Endothelial cell (in vitro differentiated cells): ENCODE measurements around the gene BIRC7. TPM values are rescaled to one million over a fixed set of nuclear protein-coding genes. Genes with fewer than 3 reads are reported as not detected.
A peak's percentile ranks its signal among the peaks of the same experiment; 100 is the strongest.
"Not testable (repeated sequence)": the region's sequence is repeated elsewhere in the genome, so short reads cannot be mapped to it uniquely, and the experiment has no call there.

ENCODE experiments used
- DNase-seq: peaks from one replicate; pipeline ENCODE4 v3.0.0; 2021; ENCODE audit warnings: low spot score
- H3K27ac Mint-ChIP-seq: one replicate; pipeline ENCODE4 v1.8.0; 2021; ENCODE audit warnings: mixed read lengths, inconsistent platforms; ENCODE audit not compliant: unreplicated experiment
- H3K27me3 Mint-ChIP-seq: one replicate; pipeline ENCODE4 v1.8.0; 2021; ENCODE audit warnings: mild to moderate bottlenecking, moderate library complexity, mixed read lengths, inconsistent platforms; ENCODE audit not compliant: unreplicated experiment
- H3K36me3 Mint-ChIP-seq: one replicate; pipeline ENCODE4 v1.8.0; 2021; ENCODE audit warnings: mild to moderate bottlenecking, low read depth, mixed read lengths, inconsistent platforms; ENCODE audit not compliant: unreplicated experiment
- H3K4me1 Mint-ChIP-seq: one replicate; pipeline ENCODE4 v1.8.0; 2021; ENCODE audit warnings: mild to moderate bottlenecking, mixed read lengths, inconsistent platforms; ENCODE audit not compliant: unreplicated experiment
- H3K4me3 Mint-ChIP-seq: one replicate; pipeline ENCODE4 v1.8.0; 2021; ENCODE audit warnings: mild to moderate bottlenecking, mixed read lengths, inconsistent platforms; ENCODE audit not compliant: unreplicated experiment
- H3K9me3 Mint-ChIP-seq: one replicate; pipeline ENCODE4 v1.8.0; 2021; ENCODE audit warnings: mixed read lengths, inconsistent platforms; ENCODE audit not compliant: unreplicated experiment
- total RNA-seq: library from RNA; stranded (reverse); fragmentation: NEBNext Ultra II Directional; extraction: Animal tissue kit (Norgen Biotek cat#: 25700); gene quantifications from one replicate; pipeline ENCODE4 v1.2.1, GENCODE V29; 2021; ENCODE audit not compliant: unreplicated experiment
- TF ChIP-seq, protein P1 (sequence below): fragments of 200-600 bp; sonication (generic); IDR thresholded peaks from one replicate; pipeline ENCODE4 v1.5.0; 2021; ENCODE audit warnings: antibody characterized with exemption; ENCODE audit not compliant: unreplicated experiment

BIRC7 gene
- total RNA-seq, 1 donor from 2014 or later = not detected

- Mint-ChIP-seq H3K9me3 (no peaks in the 10 kb centered on the region), H3K4me1 (peaks cover 4% of the 10 kb centered on the region), H3K36me3 (peaks cover 4% of the 10 kb centered on the region), H3K27ac (no peak overlapping the region), H3K27me3 (peaks cover 11% of the 10 kb centered on the region), H3K4me3 (no peak overlapping the region)
- DNase-seq = no peak
- TF ChIP-seq, protein P1, sequence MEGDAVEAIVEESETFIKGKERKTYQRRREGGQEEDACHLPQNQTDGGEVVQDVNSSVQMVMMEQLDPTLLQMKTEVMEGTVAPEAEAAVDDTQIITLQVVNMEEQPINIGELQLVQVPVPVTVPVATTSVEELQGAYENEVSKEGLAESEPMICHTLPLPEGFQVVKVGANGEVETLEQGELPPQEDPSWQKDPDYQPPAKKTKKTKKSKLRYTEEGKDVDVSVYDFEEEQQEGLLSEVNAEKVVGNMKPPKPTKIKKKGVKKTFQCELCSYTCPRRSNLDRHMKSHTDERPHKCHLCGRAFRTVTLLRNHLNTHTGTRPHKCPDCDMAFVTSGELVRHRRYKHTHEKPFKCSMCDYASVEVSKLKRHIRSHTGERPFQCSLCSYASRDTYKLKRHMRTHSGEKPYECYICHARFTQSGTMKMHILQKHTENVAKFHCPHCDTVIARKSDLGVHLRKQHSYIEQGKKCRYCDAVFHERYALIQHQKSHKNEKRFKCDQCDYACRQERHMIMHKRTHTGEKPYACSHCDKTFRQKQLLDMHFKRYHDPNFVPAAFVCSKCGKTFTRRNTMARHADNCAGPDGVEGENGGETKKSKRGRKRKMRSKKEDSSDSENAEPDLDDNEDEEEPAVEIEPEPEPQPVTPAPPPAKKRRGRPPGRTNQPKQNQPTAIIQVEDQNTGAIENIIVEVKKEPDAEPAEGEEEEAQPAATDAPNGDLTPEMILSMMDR = no peak
Measured at GRCh38 chr20:63220696-63221399, 14.9 kb upstream of the BIRC7 start.

DNA sequence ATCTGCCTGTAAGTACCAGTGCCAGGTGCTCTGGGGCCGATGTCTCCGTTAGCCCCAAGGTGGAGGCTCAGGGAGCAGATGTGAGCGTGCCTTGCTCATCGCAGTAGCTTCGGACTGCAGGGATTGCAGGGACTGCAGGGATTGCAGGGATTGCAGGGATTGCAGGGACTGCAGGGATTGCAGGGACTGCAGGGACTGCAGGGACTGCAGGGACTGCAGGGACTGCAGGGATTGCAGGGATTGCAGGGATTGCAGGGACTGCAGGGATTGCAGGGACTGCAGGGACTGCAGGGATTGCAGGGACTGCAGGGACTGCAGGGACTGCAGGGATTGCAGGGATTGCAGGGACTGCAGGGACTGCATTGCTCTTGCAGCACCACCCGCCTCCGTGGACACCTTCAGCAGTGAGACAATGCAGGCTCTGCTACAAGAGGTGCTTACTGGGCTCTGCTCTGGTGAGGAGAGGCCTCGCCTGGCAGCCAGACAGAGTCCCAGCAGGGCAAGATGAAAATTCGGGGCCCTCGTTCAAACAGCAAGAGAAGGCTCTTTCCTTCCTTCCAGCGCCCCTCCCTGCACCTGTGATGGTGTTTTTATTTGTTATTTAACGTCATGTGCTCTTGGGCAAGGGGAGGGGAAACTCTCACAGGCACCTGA lies 14.2 kb upstream of the BIRC7 start:
- peaks cover 11% of the 10 kb centered on the region for H3K27me3 Mint-ChIP-seq
- DNase-seq, H3K36me3 Mint-ChIP-seq, H3K4me3 Mint-ChIP-seq, H3K27ac Mint-ChIP-seq, H3K4me1 Mint-ChIP-seq, H3K9me3 Mint-ChIP-seq: not testable (repeated sequence)

DNA sequence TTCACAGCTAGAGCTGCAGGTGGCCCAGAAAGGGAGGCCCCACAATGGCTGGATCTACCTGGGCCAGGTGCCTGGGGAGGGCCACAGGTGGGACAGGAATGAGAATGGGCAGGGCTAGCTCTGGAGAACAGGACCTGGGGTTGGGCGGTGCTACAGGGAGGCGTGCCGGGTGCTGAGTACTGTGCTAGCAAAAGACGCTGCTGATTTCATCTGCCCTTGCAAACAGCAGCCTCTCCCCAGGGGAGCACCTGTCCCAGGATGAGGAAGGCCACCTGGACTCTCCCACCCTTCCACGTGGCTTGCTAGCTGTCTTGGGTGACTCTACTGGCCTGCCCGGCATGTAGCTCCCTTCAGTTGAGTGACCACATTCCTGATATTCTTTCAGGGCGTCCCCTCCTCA lies 13.2 kb upstream of the BIRC7 start:
- Mint-ChIP-seq H3K9me3 (no peaks in the 10 kb centered on the region), H3K27me3 (peaks cover 11% of the 10 kb centered on the region), H3K27ac (no peak overlapping the region), H3K4me3 (no peak overlapping the region), H3K36me3 (peaks cover 4% of the 10 kb centered on the region), H3K4me1 (no peaks in the 10 kb centered on the region)
- no peak for DNase-seq
- TF ChIP-seq, protein P1 = no peak

GRCh38 chr20:63223121-63223825 lies 12.4 kb upstream of the BIRC7 start:
- Mint-ChIP-seq H3K4me3 (no peak overlapping the region), H3K4me1 (no peaks in the 10 kb centered on the region), H3K9me3 (no peaks in the 10 kb centered on the region), H3K27ac (no peak overlapping the region), H3K27me3 (peaks cover 11% of the 10 kb centered on the region), H3K36me3 (peaks cover 4% of the 10 kb centered on the region)
- DNase-seq = peak; percentile 57
- TF ChIP-seq, protein P1 = peak; percentile 73

DNA sequence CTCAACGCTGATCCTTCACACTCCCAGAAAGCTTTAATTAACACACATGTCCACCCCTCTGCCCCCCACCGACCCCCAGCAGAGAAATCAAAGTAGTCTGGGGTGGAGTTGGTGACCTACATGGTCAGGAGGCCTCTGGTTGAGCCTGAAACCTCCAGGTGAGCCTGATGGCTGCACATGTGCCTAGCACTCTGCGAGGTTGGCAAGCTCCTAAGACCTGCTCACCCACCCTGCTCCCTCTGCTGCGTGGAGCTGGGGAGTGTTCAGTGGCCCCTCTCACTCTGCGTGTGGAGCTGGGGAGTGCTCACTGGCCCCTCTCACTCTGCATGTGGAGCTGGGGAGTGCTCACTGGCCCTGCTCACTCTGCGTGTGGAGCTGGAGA lies 11.9 kb upstream of the BIRC7 start:
- no peak overlapping the region for H3K27ac Mint-ChIP-seq
- no peak overlapping the region for H3K4me3 Mint-ChIP-seq
- peaks cover 11% of the 10 kb centered on the region for H3K27me3 Mint-ChIP-seq
- no peaks in the 10 kb centered on the region for H3K9me3 Mint-ChIP-seq
- TF ChIP-seq, protein P1 = no peak
- peaks cover 4% of the 10 kb centered on the region for H3K36me3 Mint-ChIP-seq
- DNase-seq = no peak
- no peaks in the 10 kb centered on the region for H3K4me1 Mint-ChIP-seq
